Measurements from ENCODE around the gene TMOD2.

TMOD2 gene

GRCh38 chr15:51806123-51806522 lies 54.7 kb downstream of the TMOD2 start:
- no peak overlapping the region for H3K27ac ChIP-seq
- no peak for TF ChIP-seq CTCF (IDR thresholded peaks at IDR 0.05)
- TF ChIP-seq ZFX (IDR thresholded peaks at IDR 0.05; ENCODE audit: borderline replicate concordance): no peak

- TF ChIP-seq CTCF (IDR thresholded peaks at IDR 0.05) (no peak), ZFX (IDR thresholded peaks at IDR 0.05; ENCODE audit: borderline replicate concordance) (no peak)
- H3K27ac ChIP-seq: no peak overlapping the region
These were observed 58.1 kb downstream of the TMOD2 start for GRCh38 chr15:51809457-51809856.

- no peak for TF ChIP-seq ZFX (IDR thresholded peaks at IDR 0.05; ENCODE audit: borderline replicate concordance)
- TF ChIP-seq CTCF (IDR thresholded peaks at IDR 0.05): no peak
- H3K27ac ChIP-seq: no peak overlapping the region
These were observed 61.2 kb downstream of the TMOD2 start for GRCh38 chr15:51812598-51812997.

- H3K27ac ChIP-seq: no peak overlapping the region
- TF ChIP-seq ZFX (IDR thresholded peaks at IDR 0.05; ENCODE audit: borderline replicate concordance): no peak
- no peak for TF ChIP-seq CTCF (IDR thresholded peaks at IDR 0.05)
These were observed 63.2 kb downstream of the TMOD2 start for GRCh38 chr15:51814606-51815005.

GRCh38 chr15:51816611-51817010 lies 65.2 kb downstream of the TMOD2 start:
- no peak overlapping the region for H3K27ac ChIP-seq
- no peak for TF ChIP-seq ZFX (IDR thresholded peaks at IDR 0.05; ENCODE audit: borderline replicate concordance)
- no peak for TF ChIP-seq CTCF (IDR thresholded peaks at IDR 0.05)

GRCh38 chr15:51818150-51818549 lies 66.8 kb downstream of the TMOD2 start:
- no peak overlapping the region for H3K27ac ChIP-seq
- TF ChIP-seq ZFX (IDR thresholded peaks at IDR 0.05; ENCODE audit: borderline replicate concordance): no peak
- no peak for TF ChIP-seq CTCF (IDR thresholded peaks at IDR 0.05)

- H3K27ac ChIP-seq: no peak overlapping the region
- TF ChIP-seq CTCF (IDR thresholded peaks at IDR 0.05) (no peak), ZFX (IDR thresholded peaks at IDR 0.05; ENCODE audit: borderline replicate concordance) (no peak)
These were observed 74.3 kb downstream of the TMOD2 start for GRCh38 chr15:51825698-51826097.
